ENCODE data around the gene LXN. TPM values are rescaled to one million over a fixed set of nuclear protein-coding genes. Genes with fewer than 3 reads are reported as not detected.

The LXN gene
- total RNA-seq, 1 experiment from 2014 or later: 301 TPM

DNA sequence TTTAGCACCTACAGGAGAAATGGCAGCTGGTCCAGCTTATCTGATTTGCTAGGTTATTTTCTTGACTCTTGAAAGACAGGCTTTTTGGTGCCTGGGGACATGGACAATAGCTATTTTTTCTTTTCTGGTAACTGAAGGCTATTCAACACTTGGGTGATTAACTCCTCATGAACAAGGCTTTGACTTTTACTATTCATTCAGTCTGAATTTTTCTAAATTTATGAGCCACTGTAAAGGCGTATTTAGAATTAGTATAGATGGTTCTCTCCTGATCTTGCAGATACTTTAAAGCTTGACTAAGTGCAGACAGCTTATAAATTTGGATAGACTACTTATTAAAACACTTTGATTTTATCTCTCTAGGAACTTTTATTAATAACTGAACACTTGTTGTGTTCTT lies 46.6 kb downstream of the LXN start:
- in situ Hi-C loops (cut with HindIII; ENCODE audit: low pct_unique_long_range_greater_than_20kb, low sequenced_read_pairs): no loop called here
- Histone ChIP-seq H3K4me1 (ENCODE audit: control insufficient read depth, insufficient read depth, low read length) (no peaks in the 10 kb centered on the region), H3K9me3 (ENCODE audit: control insufficient read depth, insufficient read depth, low read depth, low read length) (no peaks in the 10 kb centered on the region; the same call in 1 of the 2 replicates), H3K36me3 (ENCODE audit: control insufficient read depth, insufficient read depth, low read length) (no peaks in the 10 kb centered on the region), H3K27ac (ENCODE audit: low read length) (no peak overlapping the region), H3K27me3 (ENCODE audit: control insufficient read depth, insufficient read depth, low read length) (no peaks in the 10 kb centered on the region), H3K4me3 (ENCODE audit: low read depth in 2 of 2, low read length in 2 of 2) (no peak overlapping the region)
- no TSS peak for BruUV-seq (replicated peaks)
- TF ChIP-seq, protein P1, sequence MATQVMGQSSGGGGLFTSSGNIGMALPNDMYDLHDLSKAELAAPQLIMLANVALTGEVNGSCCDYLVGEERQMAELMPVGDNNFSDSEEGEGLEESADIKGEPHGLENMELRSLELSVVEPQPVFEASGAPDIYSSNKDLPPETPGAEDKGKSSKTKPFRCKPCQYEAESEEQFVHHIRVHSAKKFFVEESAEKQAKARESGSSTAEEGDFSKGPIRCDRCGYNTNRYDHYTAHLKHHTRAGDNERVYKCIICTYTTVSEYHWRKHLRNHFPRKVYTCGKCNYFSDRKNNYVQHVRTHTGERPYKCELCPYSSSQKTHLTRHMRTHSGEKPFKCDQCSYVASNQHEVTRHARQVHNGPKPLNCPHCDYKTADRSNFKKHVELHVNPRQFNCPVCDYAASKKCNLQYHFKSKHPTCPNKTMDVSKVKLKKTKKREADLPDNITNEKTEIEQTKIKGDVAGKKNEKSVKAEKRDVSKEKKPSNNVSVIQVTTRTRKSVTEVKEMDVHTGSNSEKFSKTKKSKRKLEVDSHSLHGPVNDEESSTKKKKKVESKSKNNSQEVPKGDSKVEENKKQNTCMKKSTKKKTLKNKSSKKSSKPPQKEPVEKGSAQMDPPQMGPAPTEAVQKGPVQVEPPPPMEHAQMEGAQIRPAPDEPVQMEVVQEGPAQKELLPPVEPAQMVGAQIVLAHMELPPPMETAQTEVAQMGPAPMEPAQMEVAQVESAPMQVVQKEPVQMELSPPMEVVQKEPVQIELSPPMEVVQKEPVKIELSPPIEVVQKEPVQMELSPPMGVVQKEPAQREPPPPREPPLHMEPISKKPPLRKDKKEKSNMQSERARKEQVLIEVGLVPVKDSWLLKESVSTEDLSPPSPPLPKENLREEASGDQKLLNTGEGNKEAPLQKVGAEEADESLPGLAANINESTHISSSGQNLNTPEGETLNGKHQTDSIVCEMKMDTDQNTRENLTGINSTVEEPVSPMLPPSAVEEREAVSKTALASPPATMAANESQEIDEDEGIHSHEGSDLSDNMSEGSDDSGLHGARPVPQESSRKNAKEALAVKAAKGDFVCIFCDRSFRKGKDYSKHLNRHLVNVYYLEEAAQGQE (IDR thresholded peaks at IDR 0.05; ENCODE audit: insufficient read depth in 1 of 2, low read depth in 2 of 2, low read length in 1 of 2): no peak
- TF ChIP-seq SIN3A (IDR thresholded peaks at IDR 0.05; ENCODE audit: borderline replicate concordance, insufficient read depth, low read depth, low read length): no peak
- TF ChIP-seq, protein P2, sequence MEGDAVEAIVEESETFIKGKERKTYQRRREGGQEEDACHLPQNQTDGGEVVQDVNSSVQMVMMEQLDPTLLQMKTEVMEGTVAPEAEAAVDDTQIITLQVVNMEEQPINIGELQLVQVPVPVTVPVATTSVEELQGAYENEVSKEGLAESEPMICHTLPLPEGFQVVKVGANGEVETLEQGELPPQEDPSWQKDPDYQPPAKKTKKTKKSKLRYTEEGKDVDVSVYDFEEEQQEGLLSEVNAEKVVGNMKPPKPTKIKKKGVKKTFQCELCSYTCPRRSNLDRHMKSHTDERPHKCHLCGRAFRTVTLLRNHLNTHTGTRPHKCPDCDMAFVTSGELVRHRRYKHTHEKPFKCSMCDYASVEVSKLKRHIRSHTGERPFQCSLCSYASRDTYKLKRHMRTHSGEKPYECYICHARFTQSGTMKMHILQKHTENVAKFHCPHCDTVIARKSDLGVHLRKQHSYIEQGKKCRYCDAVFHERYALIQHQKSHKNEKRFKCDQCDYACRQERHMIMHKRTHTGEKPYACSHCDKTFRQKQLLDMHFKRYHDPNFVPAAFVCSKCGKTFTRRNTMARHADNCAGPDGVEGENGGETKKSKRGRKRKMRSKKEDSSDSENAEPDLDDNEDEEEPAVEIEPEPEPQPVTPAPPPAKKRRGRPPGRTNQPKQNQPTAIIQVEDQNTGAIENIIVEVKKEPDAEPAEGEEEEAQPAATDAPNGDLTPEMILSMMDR (IDR thresholded peaks at IDR 0.05): no peak
- TF ChIP-seq POLR2AphosphoS5 (IDR thresholded peaks at IDR 0.05; ENCODE audit: low read depth, low read length): no peak
- TF ChIP-seq TCF7L2 (IDR thresholded peaks at IDR 0.05; ENCODE audit: low read depth, low read length): no peak
- ATAC-seq (no peak), DNase-seq (ENCODE audit: low read depth, low spot score) (no peak)
- ChIA-PET POLR2A (no interaction called here), CTCF (no interaction called here)
- intact Hi-C loops (cut with micrococcal nuclease; ENCODE audit: unreplicated experiment): no loop called here

DNA sequence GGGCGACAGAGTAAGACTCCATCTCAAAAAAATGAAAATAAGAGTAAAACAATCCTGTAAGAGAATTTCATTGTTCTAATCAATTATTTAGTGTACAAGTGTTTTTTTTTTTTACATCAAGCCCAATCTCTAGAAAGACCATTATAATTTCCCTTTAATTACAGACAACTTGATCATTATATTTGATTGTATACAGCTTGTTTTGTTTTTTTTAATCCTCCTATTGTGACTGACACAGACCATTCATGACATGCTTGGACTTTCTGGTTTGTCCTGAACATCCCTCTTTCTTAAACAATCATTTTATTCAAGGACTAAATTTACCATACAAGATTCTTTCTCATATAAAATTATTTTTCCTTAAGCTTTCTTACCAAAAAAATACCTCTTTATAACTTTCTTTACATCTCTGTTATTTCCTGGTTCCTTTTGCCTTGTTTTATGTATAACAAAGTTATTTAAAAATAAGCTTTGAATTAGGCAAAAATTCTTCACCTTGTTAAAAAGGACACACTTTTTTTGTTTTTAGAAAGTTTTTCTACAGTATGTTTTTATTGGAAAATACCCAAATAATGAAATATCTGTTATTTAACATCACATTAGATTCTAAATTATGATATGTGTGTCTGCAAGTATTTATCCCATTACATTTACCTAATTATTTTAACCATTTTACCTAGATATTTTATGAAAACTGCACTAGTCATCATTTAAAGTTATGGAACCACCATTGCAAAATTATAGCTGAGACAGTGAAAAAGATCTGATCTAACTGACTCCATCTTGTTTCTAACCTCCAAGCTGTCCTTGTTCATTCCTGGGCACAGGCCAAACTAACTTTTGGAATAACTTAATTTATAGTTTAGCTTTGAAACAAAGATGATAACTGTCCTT lies 54.2 kb downstream of the LXN start:
- Histone ChIP-seq H3K36me3 (ENCODE audit: control insufficient read depth, insufficient read depth, low read length) (no peaks in the 10 kb centered on the region), H3K4me1 (ENCODE audit: control insufficient read depth, insufficient read depth, low read length) (no peaks in the 10 kb centered on the region), H3K4me3 (ENCODE audit: low read depth in 2 of 2, low read length in 2 of 2) (no peak overlapping the region), H3K9me3 (ENCODE audit: control insufficient read depth, insufficient read depth, low read depth, low read length) (peaks cover 3% of the 10 kb centered on the region; the same call in 1 of the 2 replicates), H3K27ac (ENCODE audit: low read length) (no peak overlapping the region), H3K27me3 (ENCODE audit: control insufficient read depth, insufficient read depth, low read length) (no peaks in the 10 kb centered on the region)
- intact Hi-C loops (cut with micrococcal nuclease; ENCODE audit: unreplicated experiment) (no loop called here), in situ Hi-C loops (cut with HindIII; ENCODE audit: low pct_unique_long_range_greater_than_20kb, low sequenced_read_pairs) (no loop called here)
- TF ChIP-seq, protein P2 (IDR thresholded peaks at IDR 0.05): no peak
- no peak for TF ChIP-seq POLR2AphosphoS5 (IDR thresholded peaks at IDR 0.05; ENCODE audit: low read depth, low read length)
- TF ChIP-seq, protein P1 (IDR thresholded peaks at IDR 0.05; ENCODE audit: insufficient read depth in 1 of 2, low read depth in 2 of 2, low read length in 1 of 2): no peak
- no peak for TF ChIP-seq SIN3A (IDR thresholded peaks at IDR 0.05; ENCODE audit: borderline replicate concordance, insufficient read depth, low read depth, low read length)
- no peak for TF ChIP-seq TCF7L2 (IDR thresholded peaks at IDR 0.05; ENCODE audit: low read depth, low read length)
- DNase-seq (ENCODE audit: low read depth, low spot score) (no peak), ATAC-seq (no peak)
- no TSS peak for BruUV-seq (replicated peaks)
- POLR2A ChIA-PET: interaction anchor here (0.6 to 0.7 kb wide), 2 partner anchors 41 to 66 kb away, joined by 3 to 8 read pairs; no protein-coding TSS in a partner anchor
- CTCF ChIA-PET: interaction anchor here (0.7 kb wide), 1 partner anchor 30 kb away, joined by 3 read pairs; no protein-coding TSS in a partner anchor

Data from Panc1 (cell line).